ENCODE measurements around the gene INIP.

The INIP gene

GRCh38 chr9:112753725-112754124 lies 35.8 kb upstream of the INIP start:
- DNase-seq (ENCODE audit: low spot score in 2 of 2): no peak
- no peak for ATAC-seq (replicated peaks; ENCODE audit: extremely low read depth, poor library complexity, severe bottlenecking)
- Mint-ChIP-seq H3K4me3 (peak overlapping the region; percentile 31), H3K27me3 (no peaks in the 10 kb centered on the region), H3K27ac (ENCODE audit: low read depth) (no peak overlapping the region), H3K4me1 (peaks cover 82% of the 10 kb centered on the region), H3K36me3 (ENCODE audit: insufficient read depth) (peaks cover 7% of the 10 kb centered on the region), H3K9me3 (no peaks in the 10 kb centered on the region)

GRCh38 chr9:112752334-112753125 lies 34.6 kb upstream of the INIP start:
- ATAC-seq (replicated peaks; ENCODE audit: extremely low read depth, poor library complexity, severe bottlenecking) (no peak), DNase-seq (ENCODE audit: low spot score in 2 of 2) (no peak)
- H3K4me1 Mint-ChIP-seq: peaks cover 84% of the 10 kb centered on the region
- peaks cover 7% of the 10 kb centered on the region for H3K36me3 Mint-ChIP-seq (ENCODE audit: insufficient read depth)
- peak overlapping the region; percentile 83 for H3K4me3 Mint-ChIP-seq
- no peak overlapping the region for H3K27ac Mint-ChIP-seq (ENCODE audit: low read depth)
- no peaks in the 10 kb centered on the region for H3K9me3 Mint-ChIP-seq
- no peaks in the 10 kb centered on the region for H3K27me3 Mint-ChIP-seq

GRCh38 chr9:112751056-112751795 lies 33.3 kb upstream of the INIP start:
- peak; percentile 9 for ATAC-seq (replicated peaks; ENCODE audit: extremely low read depth, poor library complexity, severe bottlenecking)
- Mint-ChIP-seq H3K36me3 (ENCODE audit: insufficient read depth) (peaks cover 7% of the 10 kb centered on the region), H3K27me3 (no peaks in the 10 kb centered on the region), H3K4me1 (peaks cover 77% of the 10 kb centered on the region), H3K27ac (ENCODE audit: low read depth) (peak overlapping the region; percentile 80), H3K9me3 (no peaks in the 10 kb centered on the region), H3K4me3 (peak overlapping the region; percentile 83)
- DNase-seq (ENCODE audit: low spot score in 2 of 2): peak in 1 of 2 donors; percentile 32

GRCh38 chr9:112750764-112751055 lies 32.8 kb upstream of the INIP start:
- Mint-ChIP-seq H3K4me1 (peaks cover 72% of the 10 kb centered on the region), H3K36me3 (ENCODE audit: insufficient read depth) (peaks cover 6% of the 10 kb centered on the region), H3K9me3 (no peaks in the 10 kb centered on the region), H3K27ac (ENCODE audit: low read depth) (no peak overlapping the region), H3K27me3 (no peaks in the 10 kb centered on the region), H3K4me3 (peak overlapping the region; percentile 88)
- ATAC-seq (replicated peaks; ENCODE audit: extremely low read depth, poor library complexity, severe bottlenecking) (peak; percentile 12), DNase-seq (ENCODE audit: low spot score in 2 of 2) (no peak)

- peak within 1 kb of the TSS; percentile 82 for H3K27ac Mint-ChIP-seq (ENCODE audit: low read depth)
- peaks cover 6% of the 10 kb centered on the region for H3K36me3 Mint-ChIP-seq (ENCODE audit: insufficient read depth)
- DNase-seq (ENCODE audit: low spot score in 2 of 2) (peak; percentile 54 to 56), ATAC-seq (replicated peaks; ENCODE audit: extremely low read depth, poor library complexity, severe bottlenecking) (peak; percentile 50)
- no peaks in the 10 kb centered on the region for H3K9me3 Mint-ChIP-seq
- peaks cover 67% of the 10 kb centered on the region for H3K4me1 Mint-ChIP-seq
- peak within 1 kb of the TSS; percentile 88 for H3K4me3 Mint-ChIP-seq
- H3K27me3 Mint-ChIP-seq: no peaks in the 10 kb centered on the region
These were observed 32.3 kb upstream of the INIP start, which contains the start of gene SNX30 for GRCh38 chr9:112750016-112750763. Gene SNX30 (plus strand): TSS chr9:112750760. CDS start chr9:112751002, 242 bp downstream.

- no peaks in the 10 kb centered on the region for H3K9me3 Mint-ChIP-seq
- no peak overlapping the region for H3K27ac Mint-ChIP-seq (ENCODE audit: low read depth)
- ATAC-seq (replicated peaks; ENCODE audit: extremely low read depth, poor library complexity, severe bottlenecking) (no peak), DNase-seq (ENCODE audit: low spot score in 2 of 2) (no peak)
- peaks cover 5% of the 10 kb centered on the region for H3K36me3 Mint-ChIP-seq (ENCODE audit: insufficient read depth)
- H3K4me1 Mint-ChIP-seq: peaks cover 38% of the 10 kb centered on the region
- H3K27me3 Mint-ChIP-seq: no peaks in the 10 kb centered on the region
- no peak overlapping the region for H3K4me3 Mint-ChIP-seq
These were observed 29.2 kb upstream of the INIP start for GRCh38 chr9:112747094-112747493.

- Mint-ChIP-seq H3K4me1 (peaks cover 18% of the 10 kb centered on the region), H3K4me3 (no peak overlapping the region), H3K9me3 (no peaks in the 10 kb centered on the region), H3K27me3 (no peaks in the 10 kb centered on the region), H3K27ac (ENCODE audit: low read depth) (no peak overlapping the region), H3K36me3 (ENCODE audit: insufficient read depth) (no peaks in the 10 kb centered on the region)
- ATAC-seq (replicated peaks; ENCODE audit: extremely low read depth, poor library complexity, severe bottlenecking): no peak
- no peak for DNase-seq (ENCODE audit: low spot score in 2 of 2)
These were observed 26.3 kb upstream of the INIP start for GRCh38 chr9:112744177-112744576.

GRCh38 chr9:112743216-112743836 lies 25.4 kb upstream of the INIP start:
- H3K27ac Mint-ChIP-seq (ENCODE audit: low read depth): no peak overlapping the region
- H3K4me3 Mint-ChIP-seq: no peak overlapping the region
- peaks cover 11% of the 10 kb centered on the region for H3K4me1 Mint-ChIP-seq
- no peaks in the 10 kb centered on the region for H3K9me3 Mint-ChIP-seq
- H3K36me3 Mint-ChIP-seq (ENCODE audit: insufficient read depth): no peaks in the 10 kb centered on the region
- no peaks in the 10 kb centered on the region for H3K27me3 Mint-ChIP-seq
- ATAC-seq (replicated peaks; ENCODE audit: extremely low read depth, poor library complexity, severe bottlenecking): no peak
- no peak for DNase-seq (ENCODE audit: low spot score in 2 of 2)

GRCh38 chr9:112734892-112735291 lies 17.0 kb upstream of the INIP start:
- no peak overlapping the region for H3K4me3 Mint-ChIP-seq
- H3K36me3 Mint-ChIP-seq (ENCODE audit: insufficient read depth): no peaks in the 10 kb centered on the region
- DNase-seq (ENCODE audit: low spot score in 2 of 2): peak in 1 of 2 donors; percentile 18
- H3K4me1 Mint-ChIP-seq: peaks cover 8% of the 10 kb centered on the region
- H3K9me3 Mint-ChIP-seq: no peaks in the 10 kb centered on the region
- peak overlapping the region; percentile 14 for H3K27ac Mint-ChIP-seq (ENCODE audit: low read depth)
- H3K27me3 Mint-ChIP-seq: no peaks in the 10 kb centered on the region
- peak; percentile 97 for ATAC-seq (replicated peaks; ENCODE audit: extremely low read depth, poor library complexity, severe bottlenecking)

- peaks cover 8% of the 10 kb centered on the region for H3K4me1 Mint-ChIP-seq
- DNase-seq (ENCODE audit: low spot score in 2 of 2) (no peak), ATAC-seq (replicated peaks; ENCODE audit: extremely low read depth, poor library complexity, severe bottlenecking) (no peak)
- no peaks in the 10 kb centered on the region for H3K27me3 Mint-ChIP-seq
- no peak overlapping the region for H3K27ac Mint-ChIP-seq (ENCODE audit: low read depth)
- H3K9me3 Mint-ChIP-seq: no peaks in the 10 kb centered on the region
- no peaks in the 10 kb centered on the region for H3K36me3 Mint-ChIP-seq (ENCODE audit: insufficient read depth)
- H3K4me3 Mint-ChIP-seq: no peak overlapping the region
These were observed 14.1 kb upstream of the INIP start for GRCh38 chr9:112731971-112732370.

GRCh38 chr9:112728401-112728800 lies 10.5 kb upstream of the INIP start:
- no peak overlapping the region for H3K27ac Mint-ChIP-seq (ENCODE audit: low read depth)
- no peaks in the 10 kb centered on the region for H3K27me3 Mint-ChIP-seq
- H3K4me1 Mint-ChIP-seq: no peaks in the 10 kb centered on the region
- no peaks in the 10 kb centered on the region for H3K9me3 Mint-ChIP-seq
- no peaks in the 10 kb centered on the region for H3K36me3 Mint-ChIP-seq (ENCODE audit: insufficient read depth)
- DNase-seq (ENCODE audit: low spot score in 2 of 2) (no peak), ATAC-seq (replicated peaks; ENCODE audit: extremely low read depth, poor library complexity, severe bottlenecking) (no peak)
- H3K4me3 Mint-ChIP-seq: no peak overlapping the region

GRCh38 chr9:112726428-112726827 lies 8.5 kb upstream of the INIP start:
- no peaks in the 10 kb centered on the region for H3K27me3 Mint-ChIP-seq
- no peak for DNase-seq (ENCODE audit: low spot score in 2 of 2)
- H3K27ac Mint-ChIP-seq (ENCODE audit: low read depth): no peak overlapping the region
- H3K9me3 Mint-ChIP-seq: no peaks in the 10 kb centered on the region
- no peaks in the 10 kb centered on the region for H3K4me1 Mint-ChIP-seq
- H3K4me3 Mint-ChIP-seq: no peak overlapping the region
- ATAC-seq (replicated peaks; ENCODE audit: extremely low read depth, poor library complexity, severe bottlenecking): no peak
- H3K36me3 Mint-ChIP-seq (ENCODE audit: insufficient read depth): no peaks in the 10 kb centered on the region

Data from central memory CD8-positive, alpha-beta T cell (primary cell).